Panc1 (cell line): Measurements from ENCODE around the gene CDK11B. TPM values are rescaled to one million over a fixed set of nuclear protein-coding genes. Genes with fewer than 3 reads are reported as not detected.

Source experiments
- ATAC-seq: fragments of 200-7000 bp; cut with Tn5 transposase; 2 replicates; pipeline ENCODE4 v1.9.1; 2020; ENCODE audit warnings: mild to moderate bottlenecking, moderate library complexity
- BruUV-seq: library from RNA; stranded (reverse); fragments of 400-500 nt; replicated peaks from 2 replicates; lab custom pipeline; 2021; lab: Mats Ljungman, UMichigan
- CTCF ChIA-PET: fragments of 300-600 bp; sonication (Branson Sonifier 250); formaldehyde crosslinking; loops from one replicate; lab custom pipeline; 2022; ENCODE audit warnings: antibody characterized with exemption; lab: Charles Lee
- POLR2A ChIA-PET: fragments of 300-600 bp; sonication (Branson Sonifier 250); formaldehyde crosslinking; loops from one replicate; lab custom pipeline; 2022; ENCODE audit warnings: antibody characterized with exemption; lab: Charles Lee
- DNase-seq: peaks from one replicate; pipeline ENCODE4 v3.0.0-alpha.2; 2010; ENCODE audit warnings: low read depth, low spot score
- H3K27ac ChIP-seq: 2 replicates; pipeline ENCODE4 v1.5.1; 2011; ENCODE audit warnings: mild to moderate bottlenecking, low read length, inconsistent platforms
- H3K27me3 ChIP-seq: fragments of 200-500 bp; sonication (Bioruptor generic); 2 replicates; pipeline ENCODE4 v1.6.0; 2014; ENCODE audit warnings: low read length, inconsistent platforms; ENCODE audit not compliant: control insufficient read depth, insufficient read depth
- H3K36me3 ChIP-seq: fragments of 200-500 bp; sonication (Bioruptor generic); 2 replicates; pipeline ENCODE4 v1.5.1; 2014; ENCODE audit warnings: inconsistent platforms, mild to moderate bottlenecking, low read length, moderate library complexity; ENCODE audit not compliant: control insufficient read depth, insufficient read depth
- H3K4me1 ChIP-seq: 2 replicates; pipeline ENCODE4 v1.5.1; 2011; ENCODE audit warnings: inconsistent platforms, mild to moderate bottlenecking, low read length, moderate library complexity; ENCODE audit not compliant: control insufficient read depth, insufficient read depth
- H3K4me3 ChIP-seq, 2 experiments: 2 replicates each; pipeline ENCODE4 v1.5.1; 2011 to 2012; ENCODE audit warnings: low read depth in 2 of 2, low read length in 2 of 2, mild to moderate bottlenecking in 2 of 2, inconsistent platforms in 1 of 2, moderate library complexity in 1 of 2
- H3K9me3 ChIP-seq: fragments of 200-500 bp; sonication (Bioruptor generic); 2 replicates; pipeline ENCODE4 v1.5.1; 2014; ENCODE audit warnings: low read depth, mild to moderate bottlenecking, inconsistent platforms, low read length, moderate library complexity; ENCODE audit not compliant: control insufficient read depth, insufficient read depth
- POLR2AphosphoS5 ChIP-seq: IDR thresholded peaks from 2 replicates; pipeline ENCODE4 v1.6.1; 2012; ENCODE audit warnings: mild to moderate bottlenecking, low read depth, low read length, moderate library complexity
- SIN3A ChIP-seq: IDR thresholded peaks from 2 replicates; pipeline ENCODE4 v1.6.1; 2012; ENCODE audit warnings: low read depth, mild to moderate bottlenecking, low read length, moderate library complexity, borderline replicate concordance; ENCODE audit not compliant: insufficient read depth
- TCF7L2 ChIP-seq: IDR thresholded peaks from 2 replicates; pipeline ENCODE4 v1.6.1; 2011; ENCODE audit warnings: mild to moderate bottlenecking, low read depth, low read length, inconsistent platforms
- in situ Hi-C: cut with HindIII; loops from 2 replicates; pipeline ENCODE4 v1.10.0; 2016; ENCODE audit warnings: low sequenced_read_pairs, low pct_unique_long_range_greater_than_20kb
- intact Hi-C: fragments of 100-400 bp; cut with micrococcal nuclease; formaldehyde crosslinking; loops from one replicate; pipeline ENCODE4 v1.10.0; 2022; ENCODE audit not compliant: unreplicated experiment
- total RNA-seq: library from RNA; stranded (reverse); gene quantifications from one replicate; pipeline ENCODE4 v1.2.1, GENCODE V29; 2021; ENCODE audit not compliant: unreplicated experiment
- TF ChIP-seq, protein P1 (sequence below), 2 experiments: IDR thresholded peaks; 2 replicates each; pipeline ENCODE4 v1.6.1; 2011 to 2012; ENCODE audit warnings: low read depth in 2 of 2, control low read depth in 1 of 2, low read length in 1 of 2, mild to moderate bottlenecking in 1 of 2, moderate library complexity in 1 of 2; ENCODE audit not compliant: insufficient read depth in 1 of 2
- TF ChIP-seq, protein P2 (sequence below): fragments of 450-650 bp; IDR thresholded peaks from 2 replicates; pipeline ENCODE4 v1.5.1; 2017; ENCODE audit warnings: mild to moderate bottlenecking

The CDK11B gene
- total RNA-seq, 1 experiment from 2014 or later, result 36.5 TPM

DNA sequence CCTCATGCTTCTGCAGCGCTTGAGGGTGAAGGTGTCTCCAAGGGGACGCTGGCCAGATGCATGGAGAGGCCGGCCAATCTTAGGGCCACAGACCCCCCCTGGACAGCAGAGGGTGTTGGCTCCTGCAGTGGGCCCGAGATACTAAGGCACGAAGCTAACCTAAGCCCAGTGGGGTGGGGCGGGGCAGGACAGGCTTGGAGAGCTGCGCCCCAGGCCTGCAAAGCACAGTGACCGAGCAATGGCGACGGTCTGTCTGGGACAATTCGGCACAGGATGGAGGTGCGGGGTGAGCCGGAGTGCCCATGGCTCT, 60.1 kb downstream of the CDK11B start:
- DNase-seq (no peak), ATAC-seq (no peak)
- H3K36me3 ChIP-seq, result no peaks in the 10 kb centered on the region
- no peaks in the 10 kb centered on the region for H3K9me3 ChIP-seq
- POLR2A ChIA-PET, result no interaction called here
- peaks cover 10% of the 10 kb centered on the region for H3K4me1 ChIP-seq
- in situ Hi-C loops (no loop called here), intact Hi-C loops (no loop called here)
- no peak overlapping the region for H3K27ac ChIP-seq
- H3K27me3 ChIP-seq, result no peaks in the 10 kb centered on the region
- CTCF ChIA-PET, result no interaction called here
- no peak for TF ChIP-seq POLR2AphosphoS5
- TF ChIP-seq, protein P1, sequence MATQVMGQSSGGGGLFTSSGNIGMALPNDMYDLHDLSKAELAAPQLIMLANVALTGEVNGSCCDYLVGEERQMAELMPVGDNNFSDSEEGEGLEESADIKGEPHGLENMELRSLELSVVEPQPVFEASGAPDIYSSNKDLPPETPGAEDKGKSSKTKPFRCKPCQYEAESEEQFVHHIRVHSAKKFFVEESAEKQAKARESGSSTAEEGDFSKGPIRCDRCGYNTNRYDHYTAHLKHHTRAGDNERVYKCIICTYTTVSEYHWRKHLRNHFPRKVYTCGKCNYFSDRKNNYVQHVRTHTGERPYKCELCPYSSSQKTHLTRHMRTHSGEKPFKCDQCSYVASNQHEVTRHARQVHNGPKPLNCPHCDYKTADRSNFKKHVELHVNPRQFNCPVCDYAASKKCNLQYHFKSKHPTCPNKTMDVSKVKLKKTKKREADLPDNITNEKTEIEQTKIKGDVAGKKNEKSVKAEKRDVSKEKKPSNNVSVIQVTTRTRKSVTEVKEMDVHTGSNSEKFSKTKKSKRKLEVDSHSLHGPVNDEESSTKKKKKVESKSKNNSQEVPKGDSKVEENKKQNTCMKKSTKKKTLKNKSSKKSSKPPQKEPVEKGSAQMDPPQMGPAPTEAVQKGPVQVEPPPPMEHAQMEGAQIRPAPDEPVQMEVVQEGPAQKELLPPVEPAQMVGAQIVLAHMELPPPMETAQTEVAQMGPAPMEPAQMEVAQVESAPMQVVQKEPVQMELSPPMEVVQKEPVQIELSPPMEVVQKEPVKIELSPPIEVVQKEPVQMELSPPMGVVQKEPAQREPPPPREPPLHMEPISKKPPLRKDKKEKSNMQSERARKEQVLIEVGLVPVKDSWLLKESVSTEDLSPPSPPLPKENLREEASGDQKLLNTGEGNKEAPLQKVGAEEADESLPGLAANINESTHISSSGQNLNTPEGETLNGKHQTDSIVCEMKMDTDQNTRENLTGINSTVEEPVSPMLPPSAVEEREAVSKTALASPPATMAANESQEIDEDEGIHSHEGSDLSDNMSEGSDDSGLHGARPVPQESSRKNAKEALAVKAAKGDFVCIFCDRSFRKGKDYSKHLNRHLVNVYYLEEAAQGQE (IDR thresholded peaks at IDR 0.05; ENCODE audit: insufficient read depth in 1 of 2, low read depth in 2 of 2, low read length in 1 of 2), result no peak
- TF ChIP-seq SIN3A, result no peak
- TF ChIP-seq, protein P2, sequence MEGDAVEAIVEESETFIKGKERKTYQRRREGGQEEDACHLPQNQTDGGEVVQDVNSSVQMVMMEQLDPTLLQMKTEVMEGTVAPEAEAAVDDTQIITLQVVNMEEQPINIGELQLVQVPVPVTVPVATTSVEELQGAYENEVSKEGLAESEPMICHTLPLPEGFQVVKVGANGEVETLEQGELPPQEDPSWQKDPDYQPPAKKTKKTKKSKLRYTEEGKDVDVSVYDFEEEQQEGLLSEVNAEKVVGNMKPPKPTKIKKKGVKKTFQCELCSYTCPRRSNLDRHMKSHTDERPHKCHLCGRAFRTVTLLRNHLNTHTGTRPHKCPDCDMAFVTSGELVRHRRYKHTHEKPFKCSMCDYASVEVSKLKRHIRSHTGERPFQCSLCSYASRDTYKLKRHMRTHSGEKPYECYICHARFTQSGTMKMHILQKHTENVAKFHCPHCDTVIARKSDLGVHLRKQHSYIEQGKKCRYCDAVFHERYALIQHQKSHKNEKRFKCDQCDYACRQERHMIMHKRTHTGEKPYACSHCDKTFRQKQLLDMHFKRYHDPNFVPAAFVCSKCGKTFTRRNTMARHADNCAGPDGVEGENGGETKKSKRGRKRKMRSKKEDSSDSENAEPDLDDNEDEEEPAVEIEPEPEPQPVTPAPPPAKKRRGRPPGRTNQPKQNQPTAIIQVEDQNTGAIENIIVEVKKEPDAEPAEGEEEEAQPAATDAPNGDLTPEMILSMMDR, result no peak
- TF ChIP-seq TCF7L2, result no peak
- no peak overlapping the region for H3K4me3 ChIP-seq
- BruUV-seq, result no TSS peak

DNA sequence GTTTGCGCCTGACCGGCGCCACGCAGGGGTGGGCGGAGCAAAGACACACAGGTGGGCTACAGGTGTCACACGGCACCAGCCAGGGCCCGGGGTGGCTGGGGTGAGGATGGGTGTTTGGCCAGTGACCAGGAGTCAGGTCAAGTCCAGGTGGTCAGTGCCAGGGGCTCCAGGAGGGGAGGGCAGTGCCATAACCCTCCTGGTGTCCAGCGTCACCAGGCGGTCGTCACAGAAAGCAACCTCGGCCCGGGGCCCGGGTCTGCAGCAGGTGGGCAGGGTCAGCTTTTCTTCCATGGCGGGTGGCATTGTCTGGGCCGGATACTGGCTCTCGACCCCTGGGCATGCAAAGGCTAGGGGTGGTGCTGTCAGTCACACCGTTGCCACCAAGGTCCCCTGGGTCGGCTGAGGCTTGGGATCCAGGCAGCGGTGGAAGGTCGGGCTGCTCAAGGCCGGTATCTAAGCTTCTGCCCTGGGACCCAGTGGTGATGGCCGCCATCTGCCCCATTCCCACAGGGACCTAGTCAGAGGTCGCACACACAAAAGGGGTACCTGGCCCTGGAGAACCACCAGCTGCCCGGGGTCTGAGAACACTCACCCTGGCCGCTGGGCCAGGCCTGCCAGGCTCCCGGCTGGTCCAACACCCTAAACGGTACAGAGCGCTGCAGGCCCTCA, 60.6 kb downstream of the CDK11B start:
- H3K4me1 ChIP-seq, result peaks cover 10% of the 10 kb centered on the region
- in situ Hi-C loops, result no loop called here
- CTCF ChIA-PET, result interaction anchor here (0.6 kb wide), 1 partner anchor 223 kb away, joined by 5 read pairs; the partner anchor contains the start of gene AURKAIP1
- DNase-seq (no peak), ATAC-seq (no peak)
- H3K4me3 ChIP-seq, result no peak overlapping the region
- H3K9me3 ChIP-seq, result no peaks in the 10 kb centered on the region
- TF ChIP-seq TCF7L2 (no peak), SIN3A (no peak), POLR2AphosphoS5 (no peak)
- TF ChIP-seq, protein P1 (IDR thresholded peaks at IDR 0.05; ENCODE audit: insufficient read depth in 1 of 2, low read depth in 2 of 2, low read length in 1 of 2), result no peak
- TF ChIP-seq, protein P2, result peak; percentile 22; the same call in 1 of the 2 replicates
- no peaks in the 10 kb centered on the region for H3K27me3 ChIP-seq
- no TSS peak for BruUV-seq
- POLR2A ChIA-PET, result no interaction called here
- H3K27ac ChIP-seq, result no peak overlapping the region
- no peaks in the 10 kb centered on the region for H3K36me3 ChIP-seq
- intact Hi-C loops, result no loop called here
